Kidney tubule cell (primary cell): ENCODE data around the gene SFXN4.

Experiments
- DNase-seq: peaks from one replicate; pipeline ENCODE4 v3.0.0-alpha.2; 2018; ENCODE audit warnings: low spot score

Gene SFXN4

GRCh38 chr10:119165171-119166117, at the start of gene SFXN4:
SFXN4 (minus strand) TSS chr10:119165714; CDS start chr10:119165647, 67 bp downstream.
- peak; percentile 75 for DNase-seq

DNA sequence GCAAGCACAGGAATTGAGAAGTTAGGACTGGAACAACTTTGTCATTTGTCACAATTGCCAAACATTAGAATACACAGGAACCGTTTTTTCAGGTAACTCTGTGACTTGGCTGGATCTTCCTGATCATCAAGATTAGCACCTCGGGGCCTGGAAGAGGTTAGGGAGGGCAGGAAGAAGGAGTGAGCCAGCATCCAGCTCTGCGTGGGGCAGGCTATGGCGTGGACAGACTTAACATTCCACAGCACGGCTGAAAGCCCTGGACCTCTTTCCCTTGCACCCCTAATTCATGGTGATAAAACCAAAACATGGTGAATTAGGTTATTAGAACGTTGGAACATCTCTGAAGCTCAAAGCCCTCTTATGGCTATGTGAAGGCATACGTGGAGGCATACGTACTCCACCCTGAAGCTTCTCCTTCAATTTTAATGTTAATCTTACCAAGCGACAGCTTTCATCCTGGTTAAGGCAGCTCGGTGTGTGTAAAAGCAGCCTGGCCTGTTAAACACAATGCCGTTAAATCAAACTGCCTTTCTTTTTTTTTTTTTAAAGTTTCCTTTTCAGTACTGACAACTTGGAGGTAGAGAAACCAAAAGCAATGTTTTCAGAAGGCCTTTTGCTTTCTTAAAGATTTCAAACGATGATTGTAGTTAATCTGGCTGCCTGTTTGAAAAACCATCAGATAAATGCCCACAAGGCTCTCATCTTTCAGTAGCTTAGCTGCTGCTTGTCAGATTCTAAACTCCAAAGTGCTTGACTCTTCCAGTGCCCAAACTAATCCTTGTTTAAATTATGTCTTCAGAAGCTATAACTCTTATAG, 46.3 kb upstream of the SFXN4 start:
- no peak for DNase-seq

DNA sequence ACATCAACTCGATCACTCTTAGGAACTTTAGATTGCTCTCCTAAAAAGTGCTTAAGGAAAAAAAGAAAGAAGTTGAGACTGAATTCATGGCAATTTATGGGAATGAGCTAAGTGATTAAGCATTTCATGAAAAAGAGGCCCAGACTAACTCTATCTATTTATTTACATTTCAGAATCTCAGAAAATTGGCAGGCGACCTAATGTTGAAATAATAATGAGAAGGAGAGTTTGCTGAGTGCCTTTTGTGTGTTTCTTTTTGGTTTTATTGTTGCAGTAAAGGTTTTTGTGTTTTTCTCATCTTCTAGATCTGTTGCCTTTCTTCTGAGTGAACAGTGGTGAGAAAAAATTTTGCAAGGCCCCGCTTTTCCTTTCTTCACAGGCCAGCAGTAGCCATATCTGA, 45.7 kb upstream of the SFXN4 start:
- no peak for DNase-seq

GRCh38 chr10:119210633-119211032, 45.1 kb upstream of the SFXN4 start:
- no peak for DNase-seq

DNA sequence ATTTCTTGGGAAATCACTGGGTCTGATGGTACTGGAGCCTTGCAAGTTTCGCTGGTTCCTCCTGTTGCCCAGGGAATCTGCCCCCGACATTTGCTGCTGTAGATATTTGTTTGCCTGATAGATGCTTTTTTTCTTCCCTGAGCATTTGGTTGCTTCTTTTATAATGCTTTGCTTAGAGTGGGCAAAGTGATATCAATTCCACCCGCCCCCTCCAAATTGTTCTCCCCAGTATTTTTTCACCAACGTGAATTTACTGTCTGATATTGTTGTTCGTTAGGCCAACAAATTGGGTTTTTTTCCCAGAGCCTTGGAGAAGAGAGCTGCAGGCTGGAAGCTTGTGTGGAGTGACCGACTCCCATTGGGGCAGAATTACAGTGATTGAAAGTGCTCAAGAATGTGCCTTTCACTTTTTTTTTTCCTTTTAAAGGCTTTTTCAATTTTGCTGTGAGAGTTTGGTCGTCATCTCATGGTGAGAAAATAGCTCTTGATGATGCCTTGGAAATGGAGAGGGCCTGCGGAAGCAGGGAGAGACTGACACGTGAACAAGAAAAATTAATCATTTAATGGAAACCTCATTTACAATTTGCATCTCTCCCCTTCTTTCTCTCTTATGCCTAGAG, 44.3 kb upstream of the SFXN4 start:
- DNase-seq: no peak

DNA sequence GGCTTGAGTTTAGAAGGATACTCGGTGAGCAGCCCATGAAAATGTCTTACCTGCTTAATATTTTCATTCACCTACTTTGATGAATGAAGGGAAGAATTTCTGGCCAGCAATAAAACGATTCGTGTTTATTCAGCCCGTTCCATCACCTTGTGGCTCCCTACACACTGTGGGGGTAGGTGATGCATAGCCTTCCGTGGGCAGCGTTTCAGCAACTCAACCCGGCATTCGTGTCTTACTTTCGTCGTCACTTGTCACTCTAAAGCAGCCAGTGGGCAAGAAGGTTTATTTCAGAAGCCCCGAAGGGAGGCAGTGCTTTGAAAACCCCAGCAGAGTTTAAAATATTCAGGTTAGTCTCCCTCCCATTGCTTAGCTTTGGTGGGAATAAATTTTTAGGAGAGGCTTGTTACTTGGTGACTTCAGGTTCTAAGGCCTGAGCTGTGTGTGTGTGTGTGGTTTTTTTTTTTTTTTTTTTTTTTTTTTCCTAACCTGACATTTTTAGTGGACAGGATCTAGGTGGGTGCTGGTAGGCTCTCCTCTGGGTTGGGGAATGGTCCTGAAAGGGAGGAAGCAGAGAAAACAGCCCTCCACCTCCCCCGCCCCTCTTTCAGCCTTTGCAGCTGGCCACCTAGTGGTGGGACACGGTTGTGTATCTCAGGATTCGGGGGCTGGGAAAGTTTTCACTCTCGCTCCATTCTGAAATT, 43.7 kb upstream of the SFXN4 start:
- peak; percentile 40 for DNase-seq

GRCh38 chr10:119208553-119208940, 43.0 kb upstream of the SFXN4 start:
- DNase-seq: peak; percentile 38

DNA sequence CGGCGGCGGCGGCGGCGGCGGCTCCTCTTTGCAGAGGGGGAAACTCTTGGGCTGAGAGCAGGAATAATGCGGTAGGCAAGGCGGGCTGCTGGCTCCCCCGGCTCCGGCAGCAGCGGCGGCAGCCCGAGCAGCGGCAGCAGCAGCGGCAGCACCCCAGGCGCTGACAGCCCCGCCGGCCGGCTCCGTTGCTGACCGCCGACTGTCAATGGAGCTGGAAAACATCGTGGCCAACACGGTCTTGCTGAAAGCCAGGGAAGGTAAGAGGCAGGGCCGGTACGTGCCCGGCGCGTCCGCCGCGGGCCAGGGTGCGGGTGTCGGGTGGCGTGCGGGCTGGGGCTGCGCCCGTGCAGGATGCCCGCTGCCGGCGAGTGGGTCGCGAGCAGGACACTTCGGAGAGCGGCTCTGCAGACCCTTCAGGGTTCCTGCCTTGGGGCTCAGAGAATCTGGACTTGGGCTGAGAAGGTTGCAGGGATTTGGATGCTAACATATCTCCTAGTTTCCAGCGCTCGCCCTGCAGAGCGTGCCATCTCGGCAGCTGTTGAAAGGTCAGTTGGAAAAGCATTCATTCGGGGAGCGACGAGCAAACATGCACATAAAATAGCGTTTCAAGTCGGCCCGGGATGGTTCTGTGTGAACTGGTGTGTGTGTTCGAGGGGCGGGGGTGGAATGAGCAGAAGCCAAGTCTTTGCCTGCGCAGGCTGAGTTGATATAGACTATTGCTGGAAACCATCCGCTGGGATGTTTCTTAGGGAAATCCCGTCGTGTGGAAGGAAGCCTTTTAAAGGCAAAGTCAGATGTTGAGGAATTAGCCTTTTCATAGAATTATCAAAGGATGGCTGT, 42.4 kb upstream of the SFXN4 start:
- DNase-seq: peak; percentile 49

DNA sequence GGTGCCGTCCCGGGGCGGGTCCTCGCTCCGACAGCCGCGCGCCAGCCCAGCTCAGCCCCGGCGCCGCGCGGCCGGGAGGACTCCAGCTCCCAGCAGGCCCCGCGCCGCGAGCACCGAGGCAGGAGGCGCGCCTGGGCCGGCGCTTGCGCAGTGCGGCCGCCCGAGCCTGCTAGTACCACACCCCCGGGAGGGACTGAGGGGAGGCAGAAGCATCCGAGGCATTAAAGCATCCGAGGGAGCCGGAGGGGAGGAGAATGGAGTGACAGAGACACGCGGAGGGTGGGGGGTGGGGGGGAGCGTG, 41.8 kb upstream of the SFXN4 start, which contains the start of gene GRK5:
TSS of gene GRK5 (plus strand) at position 206 of the 301 bp plus-strand sequence. CDS start 347 bp downstream, outside the sequence.
- peak; percentile 96 for DNase-seq

DNA sequence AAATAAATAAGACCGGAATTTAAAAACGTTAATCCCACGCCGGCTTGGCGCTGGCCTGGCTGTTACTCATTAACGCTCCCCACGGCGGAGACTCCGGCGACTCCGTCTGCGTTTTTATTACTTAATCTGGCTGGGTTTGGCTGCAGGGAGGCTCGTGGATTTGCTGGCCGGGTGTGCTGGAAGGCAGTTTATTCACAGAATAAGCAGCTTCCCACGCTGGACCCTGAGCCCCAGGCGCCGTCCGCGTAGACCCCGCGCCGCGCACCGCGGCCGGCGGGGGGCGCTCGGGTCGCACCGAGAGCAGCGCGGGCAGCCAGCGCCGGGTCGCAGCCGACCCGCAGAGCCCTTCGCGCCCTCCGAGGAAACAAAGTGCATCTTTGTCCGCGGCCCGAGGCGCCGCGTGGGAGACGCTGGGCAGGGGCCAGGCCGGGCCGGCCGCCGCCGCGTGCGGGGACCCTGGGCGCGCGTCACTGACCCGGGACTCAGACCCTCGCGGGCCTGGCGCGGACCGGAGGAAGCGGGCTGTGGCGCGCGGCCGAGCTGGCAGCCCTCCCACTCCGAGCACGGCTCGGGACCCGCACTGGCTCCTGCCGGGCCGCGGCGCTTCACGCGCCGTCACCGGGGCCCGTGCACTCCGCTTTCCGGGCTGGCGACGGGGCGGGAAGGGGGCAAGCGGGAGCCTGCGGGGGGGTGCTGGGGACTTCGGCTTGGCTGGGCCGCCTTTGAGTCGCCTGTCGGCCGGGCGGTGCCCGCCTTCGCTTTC, 41.3 kb upstream of the SFXN4 start:
- peak; percentile 73 for DNase-seq

GRCh38 chr10:119205894-119206602, 40.5 kb upstream of the SFXN4 start:
- peak; percentile 65 for DNase-seq

- DNase-seq: peak; percentile 44
Measured at GRCh38 chr10:119203006-119203405, 37.5 kb upstream of the SFXN4 start.

DNA sequence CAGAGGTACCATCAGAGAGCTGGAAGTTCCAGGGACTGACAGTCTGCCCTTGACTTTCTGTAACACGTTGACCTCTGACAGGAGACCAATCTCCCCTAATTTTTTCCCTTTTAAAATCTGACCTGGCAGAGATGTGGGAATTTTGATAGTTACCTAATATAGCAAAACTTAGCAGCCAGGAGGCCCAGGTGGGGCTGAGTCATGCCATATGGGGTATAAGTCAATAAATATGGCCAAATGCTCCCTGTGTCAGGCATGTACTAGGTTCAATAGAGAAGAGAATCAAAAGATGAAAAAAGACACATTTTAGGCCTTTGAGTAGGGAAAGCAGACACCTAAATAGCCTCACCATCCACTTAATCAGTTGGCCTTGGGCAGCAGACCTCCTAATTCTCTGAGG, 35.7 kb upstream of the SFXN4 start:
- no peak for DNase-seq

- DNase-seq: peak; percentile 82
Measured at GRCh38 chr10:119199231-119199992, 33.9 kb upstream of the SFXN4 start.

GRCh38 chr10:119198438-119198837, 32.9 kb upstream of the SFXN4 start:
- DNase-seq: no peak

DNA sequence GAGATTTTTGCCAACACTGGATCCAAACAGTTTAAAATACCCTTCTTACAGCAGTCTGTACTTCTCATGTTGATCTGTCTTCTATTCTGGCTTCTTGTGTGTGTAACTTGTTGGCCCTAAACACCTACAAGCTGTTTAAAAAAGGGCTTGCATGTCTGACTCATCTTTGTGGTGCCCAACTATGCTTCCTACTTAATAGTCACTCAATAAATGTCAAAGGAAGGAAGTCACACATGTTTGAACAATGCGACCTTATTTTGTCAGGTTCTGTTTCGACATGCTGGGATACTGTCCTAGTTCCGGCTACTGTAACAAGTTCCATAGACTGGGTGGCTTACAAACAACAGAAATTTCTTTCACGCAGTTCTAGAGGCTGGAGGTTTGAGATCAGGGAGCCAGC, 32.4 kb upstream of the SFXN4 start:
- peak; percentile 71 for DNase-seq

GRCh38 chr10:119191881-119192280, 26.4 kb upstream of the SFXN4 start:
- peak; percentile 57 for DNase-seq

DNA sequence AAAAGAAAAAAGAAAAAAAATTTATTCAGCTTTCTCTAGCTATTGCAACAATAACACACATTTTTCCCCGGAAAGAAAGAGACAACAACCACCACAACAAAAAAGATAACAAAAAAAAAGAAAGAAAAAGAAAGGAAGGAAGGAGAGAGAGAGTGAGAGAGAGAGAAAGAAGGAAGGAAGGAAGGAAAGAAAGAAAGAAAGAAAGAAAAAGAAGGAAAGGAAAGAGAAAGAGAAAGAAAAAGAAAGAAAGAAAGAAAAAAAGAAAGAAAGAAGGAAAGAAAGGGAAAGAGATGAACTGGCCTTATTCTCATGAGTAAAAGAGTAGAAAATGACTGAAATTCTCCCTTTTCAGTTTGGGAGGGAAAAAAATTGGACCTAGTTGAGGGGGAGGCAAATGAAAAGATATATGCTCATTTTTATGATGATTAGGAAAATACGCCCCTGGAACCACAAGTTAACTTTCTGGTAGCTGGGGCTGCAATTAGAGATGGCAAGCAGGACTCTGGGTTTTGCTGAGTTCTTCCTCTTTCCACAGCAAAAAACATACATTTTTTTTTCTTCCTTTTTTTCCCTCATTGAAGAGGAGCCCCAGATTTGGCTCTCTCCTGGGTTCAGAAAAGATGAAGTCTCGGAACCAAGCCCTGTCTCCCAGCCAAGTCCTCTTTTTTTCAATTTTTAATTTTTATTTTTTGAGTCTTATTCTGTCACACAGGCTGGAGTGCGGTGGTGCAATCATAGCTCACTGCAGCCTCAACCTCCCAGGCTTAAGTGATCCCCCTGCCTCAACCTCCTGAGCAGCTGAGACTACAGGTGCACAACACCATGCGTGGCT, 25.7 kb upstream of the SFXN4 start:
- no peak for DNase-seq
